ENCODE data around the gene TBC1D20.

TBC1D20 gene

GRCh38 chr20:437787-438486 lies 24.4 kb downstream of the TBC1D20 start:
- DNase-seq = no peak

- DNase-seq = no peak
Measured at GRCh38 chr20:436476-436875, 25.9 kb downstream of the TBC1D20 start.

GRCh38 chr20:435558-435957 lies 26.8 kb downstream of the TBC1D20 start:
- no peak for DNase-seq

- no peak for DNase-seq
Measured at GRCh38 chr20:434661-435419, 27.5 kb downstream of the TBC1D20 start.

GRCh38 chr20:434221-434620 lies 28.1 kb downstream of the TBC1D20 start:
- DNase-seq = no peak

- no peak for DNase-seq
Measured at GRCh38 chr20:433300-433975, 28.9 kb downstream of the TBC1D20 start.

- no peak for DNase-seq
Measured at GRCh38 chr20:432677-433299, 29.5 kb downstream of the TBC1D20 start.

GRCh38 chr20:432208-432607 lies 30.1 kb downstream of the TBC1D20 start:
- no peak for DNase-seq

- DNase-seq = no peak
Measured at GRCh38 chr20:431012-431904, 31.1 kb downstream of the TBC1D20 start.

- no peak for DNase-seq
Measured at GRCh38 chr20:430091-430999, 32.0 kb downstream of the TBC1D20 start.

GRCh38 chr20:428658-429200 lies 33.6 kb downstream of the TBC1D20 start:
- DNase-seq = no peak

- DNase-seq = no peak
Measured at GRCh38 chr20:427849-428657, 34.3 kb downstream of the TBC1D20 start.

GRCh38 chr20:427401-427800 lies 34.9 kb downstream of the TBC1D20 start:
- DNase-seq = no peak

GRCh38 chr20:426566-426965 lies 35.8 kb downstream of the TBC1D20 start:
- no peak for DNase-seq

- no peak for DNase-seq
Measured at GRCh38 chr20:421685-422250, 40.6 kb downstream of the TBC1D20 start.

- DNase-seq = no peak
Measured at GRCh38 chr20:420721-421574, 41.4 kb downstream of the TBC1D20 start.

GRCh38 chr20:420166-420620 lies 42.1 kb downstream of the TBC1D20 start:
- DNase-seq = no peak

- DNase-seq = no peak
Measured at GRCh38 chr20:419556-420165, 42.7 kb downstream of the TBC1D20 start.
